ENCODE results near the gene PALM3. TPM values are rescaled to one million over a fixed set of nuclear protein-coding genes. Genes with fewer than 3 reads are reported as not detected.
A peak's percentile ranks its signal among the peaks of the same experiment; 100 is the strongest.

PALM3 gene
- total and polyA plus RNA-seq, 12 donors: 0.18 to 1.9 (median 0.63) TPM; not detected in 5

DNA sequence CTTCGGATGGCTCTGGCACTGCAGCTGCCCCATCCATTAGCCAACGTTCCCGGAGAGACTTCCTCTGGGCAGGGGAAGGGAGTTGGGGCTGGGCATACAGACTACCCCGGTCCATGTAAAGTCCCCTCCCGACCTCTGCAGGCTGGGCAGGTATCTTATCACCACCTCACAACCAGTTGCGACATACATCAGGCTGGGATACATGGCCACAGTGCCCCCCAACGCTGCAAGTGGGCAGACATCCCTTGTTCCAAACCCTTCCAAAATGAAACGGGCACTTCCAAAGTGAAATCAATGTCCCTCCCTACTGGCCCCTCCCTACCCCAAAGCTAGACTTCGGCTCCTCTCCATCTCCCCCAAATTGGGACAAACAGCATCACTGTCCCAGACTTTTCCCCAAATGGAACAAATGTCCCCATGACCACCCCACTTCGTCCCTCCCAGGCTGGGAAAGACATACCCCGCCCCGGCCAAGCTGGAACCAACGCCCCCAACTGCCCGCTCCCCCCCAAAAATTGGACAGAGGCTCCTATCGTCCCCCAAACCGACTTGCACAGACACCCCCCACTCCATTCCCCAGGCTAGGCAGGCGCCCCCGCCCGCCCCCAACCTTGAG, 5.0 kb downstream of the PALM3 start:
- TF ChIP-seq POLR2A (IDR thresholded peaks at IDR 0.05): no peak
- no peak for TF ChIP-seq CTCF (IDR thresholded peaks at IDR 0.05)
- Histone ChIP-seq H3K4me3 (peak overlapping the region in 1 of 4 donors; percentile 39), H3K9me3 (replicated peaks in 1 of 3) (no peaks in the 10 kb centered on the region), H3K27ac (no peak overlapping the region), H3K27me3 (peaks cover 15% of the 10 kb centered on the region), H3K36me3 (replicated peaks in 1 of 2) (no peaks in the 10 kb centered on the region), H3K4me1 (replicated peaks in 1 of 2) (peaks cover 0 to 4% of the 10 kb centered on the region in 2 donors)
- no peak for DNase-seq
- intact Hi-C loops (cut with DNase I): loop anchor here (10.0 kb wide), 2 partner anchors 172 to 462 kb away; no protein-coding TSS in a partner anchor
- 25 to 36% (median 28%) methylated on average over 5 to 19 of the region's 19 CpGs for WGBS, 4 donors

GRCh38 chr19:14056069-14056666, 5.7 kb downstream of the PALM3 start:
- Histone ChIP-seq H3K36me3 (replicated peaks in 1 of 2) (no peaks in the 10 kb centered on the region), H3K9me3 (replicated peaks in 1 of 3) (no peaks in the 10 kb centered on the region), H3K27ac (no peak overlapping the region), H3K27me3 (peaks cover 15% of the 10 kb centered on the region), H3K4me3 (no peak overlapping the region), H3K4me1 (replicated peaks in 1 of 2) (peaks cover 0 to 4% of the 10 kb centered on the region in 2 donors)
- 91 to 95% (median 93%) methylated on average over 5 to 10 of the region's 10 CpGs for WGBS, 4 donors
- no peak for DNase-seq
- TF ChIP-seq POLR2A (IDR thresholded peaks at IDR 0.05): no peak
- TF ChIP-seq CTCF (IDR thresholded peaks at IDR 0.05): no peak
- intact Hi-C loops (cut with DNase I): loop anchor here (10.0 kb wide), 2 partner anchors 171 to 461 kb away; no protein-coding TSS in a partner anchor

- Histone ChIP-seq H3K4me1 (replicated peaks in 1 of 2) (peaks cover 0 to 4% of the 10 kb centered on the region in 2 donors), H3K4me3 (no peak overlapping the region), H3K36me3 (replicated peaks in 1 of 2) (no peaks in the 10 kb centered on the region), H3K27ac (no peak overlapping the region), H3K27me3 (peaks cover 15% of the 10 kb centered on the region), H3K9me3 (replicated peaks in 1 of 3) (no peaks in the 10 kb centered on the region)
- 75 to 90% (median 79%) methylated on average over 3 of the region's 3 CpGs for WGBS, 4 donors
- intact Hi-C loops (cut with DNase I): loop anchor here (10.0 kb wide), 2 partner anchors 171 to 461 kb away; no protein-coding TSS in a partner anchor
- TF ChIP-seq POLR2A (IDR thresholded peaks at IDR 0.05) (no peak), CTCF (IDR thresholded peaks at IDR 0.05) (no peak)
- DNase-seq: no peak
Observed at GRCh38 chr19:14055396-14055795, 6.5 kb downstream of the PALM3 start.

DNA sequence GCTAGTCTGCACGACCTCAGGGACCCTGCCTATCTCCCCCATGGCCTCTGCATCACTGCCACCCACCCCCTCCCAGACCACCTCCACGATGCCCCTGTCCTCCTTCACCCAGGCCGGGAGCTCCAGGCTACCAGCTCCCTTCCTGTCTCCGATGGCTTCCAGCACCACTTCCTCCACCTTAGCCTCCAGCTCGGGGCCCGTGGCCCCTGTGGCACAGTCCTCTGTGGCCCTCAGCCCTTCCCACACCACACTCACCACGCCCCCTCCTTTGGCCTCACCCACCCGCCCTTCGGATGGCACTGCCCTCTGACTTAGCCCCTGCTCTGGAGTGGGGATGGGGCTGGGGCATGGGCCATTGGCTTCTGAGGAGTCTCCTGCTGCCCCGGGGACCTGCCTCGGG, 7.2 kb downstream of the PALM3 start:
- WGBS, 4 donors: 61 to 67% (median 65%) methylated on average over 8 to 11 of the region's 11 CpGs
- Histone ChIP-seq H3K27me3 (peaks cover 9% of the 10 kb centered on the region), H3K9me3 (replicated peaks in 1 of 3) (no peaks in the 10 kb centered on the region), H3K4me3 (no peak overlapping the region), H3K36me3 (replicated peaks in 1 of 2) (no peaks in the 10 kb centered on the region), H3K27ac (no peak overlapping the region), H3K4me1 (replicated peaks in 1 of 2) (peaks cover 0 to 4% of the 10 kb centered on the region in 2 donors)
- TF ChIP-seq CTCF (IDR thresholded peaks at IDR 0.05) (no peak), POLR2A (IDR thresholded peaks at IDR 0.05) (no peak)
- intact Hi-C loops (cut with DNase I): loop anchor here (10.0 kb wide), 2 partner anchors 170 to 460 kb away; no protein-coding TSS in a partner anchor
- DNase-seq: no peak
